HG03175 (cell line): Measurements from ENCODE around the gene CCDC13.

Experiments
- ATAC-seq: cut with Tn5 transposase; IDR thresholded peaks from one replicate; pipeline ENCODE4 v1.9.1; 2021; ENCODE audit warnings: mild to moderate bottlenecking, moderate library complexity; ENCODE audit not compliant: unreplicated experiment

The CCDC13 gene

DNA sequence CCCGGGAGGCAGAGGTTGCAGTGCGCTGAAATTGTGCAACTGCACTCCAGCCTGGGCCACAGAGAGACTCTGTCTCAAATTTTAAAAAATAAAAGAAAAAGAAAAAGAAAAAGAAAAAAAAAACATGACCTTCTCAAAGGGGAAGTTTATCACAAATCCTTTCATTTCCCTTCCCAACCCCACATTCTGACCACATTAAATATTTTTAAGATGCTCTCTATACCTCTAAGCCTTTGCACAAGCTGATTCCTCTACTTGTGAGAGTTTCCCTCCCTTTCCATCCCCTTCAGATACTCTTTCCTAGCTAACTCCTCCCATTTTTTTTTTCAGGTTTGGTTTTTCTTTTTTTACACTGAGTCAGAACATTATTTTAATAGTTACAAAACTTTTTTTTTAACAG lies 27.2 kb upstream of the CCDC13 start:
- ATAC-seq = no peak

GRCh38 chr3:42799376-42799775 lies 26.3 kb upstream of the CCDC13 start:
- ATAC-seq = no peak

DNA sequence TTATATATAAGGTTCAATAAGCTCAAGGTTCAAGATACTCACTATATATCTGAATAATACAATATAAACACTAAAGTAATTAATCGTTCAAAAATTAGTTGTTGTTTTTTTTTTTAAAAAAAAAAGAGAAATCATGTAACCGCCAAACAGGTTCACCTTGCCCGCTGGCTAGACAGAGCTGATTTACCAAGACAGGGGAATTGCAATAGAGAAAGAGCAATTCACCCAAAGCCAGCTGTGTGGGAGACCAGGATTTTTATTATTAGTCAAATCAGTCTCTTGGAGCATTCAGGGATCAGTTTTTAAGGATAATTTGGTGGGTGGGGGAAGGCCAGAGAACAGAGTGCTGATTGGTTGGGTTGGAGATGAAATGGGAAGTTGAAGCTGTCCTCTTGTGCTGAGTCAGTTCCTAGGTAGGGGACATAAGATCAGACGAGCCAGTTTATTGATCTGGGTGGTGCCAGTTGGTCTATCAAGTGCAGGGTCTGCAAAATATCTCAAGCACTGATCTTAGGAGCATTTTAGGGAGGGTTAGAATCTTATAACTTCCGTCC lies 23.4 kb upstream of the CCDC13 start:
- ATAC-seq = no peak

GRCh38 chr3:42795621-42796181 lies 22.6 kb upstream of the CCDC13 start:
- no peak for ATAC-seq

GRCh38 chr3:42790714-42791229 lies 17.7 kb upstream of the CCDC13 start:
- no peak for ATAC-seq

GRCh38 chr3:42786631-42787030 lies 13.6 kb upstream of the CCDC13 start:
- no peak for ATAC-seq

DNA sequence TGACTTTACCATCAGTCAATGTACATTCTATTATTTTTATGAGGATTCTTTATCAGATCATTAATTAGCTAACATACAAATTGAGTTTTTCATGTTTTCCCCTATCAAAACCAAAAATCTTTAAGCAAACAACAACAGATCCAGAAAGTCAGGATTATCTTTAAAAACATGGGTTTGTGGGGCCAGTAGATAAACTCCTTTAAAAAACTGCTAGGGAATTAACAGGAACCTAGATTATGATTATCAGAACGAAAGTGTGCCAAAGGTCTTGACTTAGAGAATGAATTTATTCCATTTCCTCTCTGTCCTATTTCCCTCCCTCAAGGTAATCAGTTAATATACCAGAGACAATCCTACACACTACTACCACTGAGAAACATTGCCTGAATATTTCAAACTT lies 13.2 kb upstream of the CCDC13 start:
- no peak for ATAC-seq

GRCh38 chr3:42780892-42781700 lies 8.0 kb upstream of the CCDC13 start:
- peak; percentile 65 for ATAC-seq

DNA sequence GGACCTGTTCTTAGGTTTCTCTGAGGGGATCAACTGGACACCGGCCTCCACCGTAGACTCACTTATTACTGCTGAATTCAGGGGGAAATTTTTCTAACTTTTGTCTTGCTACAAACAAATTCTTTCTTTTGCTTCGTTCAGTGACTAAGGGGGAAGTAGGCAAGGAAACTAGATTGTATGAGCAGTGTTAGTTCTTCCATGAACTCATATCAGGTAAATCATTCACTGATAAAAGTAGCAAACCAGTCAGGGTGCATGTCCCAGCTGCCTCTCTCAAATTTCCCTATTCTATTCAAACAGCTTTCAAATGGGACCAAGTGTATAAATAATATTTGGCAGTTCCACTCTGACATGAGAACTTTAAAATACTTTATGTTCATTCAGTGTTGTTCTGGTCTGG lies 7.3 kb upstream of the CCDC13 start:
- ATAC-seq = no peak

DNA sequence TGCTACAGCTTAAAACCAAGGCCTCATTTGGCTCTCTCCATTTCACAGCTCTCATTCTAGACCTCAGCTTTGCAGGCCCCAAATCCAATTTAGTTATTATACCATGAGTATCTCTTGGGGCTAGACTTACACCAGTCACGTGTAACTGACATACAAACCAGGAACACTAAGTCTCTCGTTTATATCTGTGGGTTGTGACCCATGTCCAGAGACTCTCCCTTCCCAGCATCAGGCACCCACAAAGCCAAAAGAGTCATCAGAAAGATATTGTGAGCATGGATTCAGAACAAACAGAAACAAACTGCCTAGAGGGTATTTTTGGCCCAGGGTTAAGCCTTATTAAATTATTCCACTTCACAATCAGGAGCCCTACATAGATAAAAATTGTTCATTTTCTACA lies 5.6 kb upstream of the CCDC13 start:
- ATAC-seq = no peak

DNA sequence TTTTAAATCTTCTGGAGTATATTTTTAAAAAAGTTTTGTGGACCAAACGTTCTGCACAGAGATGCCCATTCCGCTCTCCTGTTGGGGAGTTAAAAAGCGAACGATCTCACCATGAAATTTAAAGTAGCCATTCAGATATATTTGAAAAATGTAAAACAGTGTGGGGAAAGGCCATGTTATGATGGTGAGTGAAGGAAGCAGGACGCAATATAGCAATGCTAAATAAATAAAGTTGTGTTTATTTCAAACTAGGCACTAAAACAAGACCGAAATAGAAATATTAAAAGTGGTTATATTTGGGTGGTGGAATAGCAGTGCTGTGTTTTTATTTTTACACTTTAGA lies 327 bp upstream of the CCDC13 start:
- ATAC-seq = no peak

- ATAC-seq = no peak
These were observed 1.8 kb downstream of the CCDC13 start for GRCh38 chr3:42771271-42771670.

DNA sequence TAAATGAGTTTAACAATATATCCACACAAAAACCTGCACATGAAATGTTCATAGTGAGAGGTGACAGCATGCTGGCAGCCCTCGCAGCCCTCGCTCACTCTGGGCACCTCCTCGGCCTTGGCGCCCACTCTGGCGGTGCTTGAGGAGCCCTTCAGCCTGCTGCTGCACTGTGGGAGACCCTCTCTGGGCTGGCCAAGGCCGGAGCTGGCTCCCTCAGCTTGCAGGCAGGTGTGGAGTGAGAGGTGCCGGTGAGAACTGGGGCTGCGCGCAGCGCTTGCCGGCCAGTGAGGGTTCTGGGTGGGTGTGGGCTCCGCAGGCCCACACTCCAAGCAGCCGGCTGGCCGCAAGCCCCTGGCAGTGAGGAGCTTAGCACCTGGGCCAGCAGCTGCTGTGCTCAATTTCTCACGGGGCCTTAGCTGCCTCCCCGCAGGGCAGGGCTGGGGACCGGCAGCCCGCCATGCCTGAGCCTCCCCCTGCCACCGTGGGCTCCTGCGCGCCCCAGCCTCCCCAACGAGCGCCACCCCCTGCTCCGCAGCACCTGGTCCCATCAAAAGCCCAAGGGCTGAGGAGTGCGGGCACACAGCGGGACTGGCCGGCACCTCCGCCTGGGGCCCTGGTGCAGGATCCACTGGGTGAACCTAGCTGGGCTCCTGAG lies 3.4 kb downstream of the CCDC13 start:
- no peak for ATAC-seq

GRCh38 chr3:42764561-42765295 lies 8.3 kb downstream of the CCDC13 start:
- ATAC-seq = no peak

DNA sequence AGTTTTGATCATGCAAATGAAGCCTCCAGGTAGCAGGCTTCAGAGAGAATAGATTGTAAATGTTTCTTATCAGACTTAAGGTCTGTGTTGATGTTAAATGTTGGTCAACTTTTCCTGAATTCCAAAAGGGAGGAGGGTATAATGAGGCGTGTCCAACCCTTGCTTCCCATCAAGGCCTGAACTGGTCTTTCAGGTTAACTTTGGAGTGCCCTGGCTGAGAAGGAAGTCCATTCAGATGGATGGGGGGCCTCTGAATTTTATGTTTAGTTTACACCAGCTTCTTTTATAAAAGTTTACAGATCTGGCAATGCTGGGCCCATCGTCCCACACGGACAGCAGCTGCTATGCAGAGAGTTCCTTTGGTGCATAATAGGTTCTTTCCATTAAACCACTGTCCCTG lies 8.9 kb downstream of the CCDC13 start:
- ATAC-seq = no peak

GRCh38 chr3:42763021-42763420 lies 10.0 kb downstream of the CCDC13 start:
- ATAC-seq = no peak

- ATAC-seq = no peak
These were observed 10.9 kb downstream of the CCDC13 start for GRCh38 chr3:42762046-42762724.

DNA sequence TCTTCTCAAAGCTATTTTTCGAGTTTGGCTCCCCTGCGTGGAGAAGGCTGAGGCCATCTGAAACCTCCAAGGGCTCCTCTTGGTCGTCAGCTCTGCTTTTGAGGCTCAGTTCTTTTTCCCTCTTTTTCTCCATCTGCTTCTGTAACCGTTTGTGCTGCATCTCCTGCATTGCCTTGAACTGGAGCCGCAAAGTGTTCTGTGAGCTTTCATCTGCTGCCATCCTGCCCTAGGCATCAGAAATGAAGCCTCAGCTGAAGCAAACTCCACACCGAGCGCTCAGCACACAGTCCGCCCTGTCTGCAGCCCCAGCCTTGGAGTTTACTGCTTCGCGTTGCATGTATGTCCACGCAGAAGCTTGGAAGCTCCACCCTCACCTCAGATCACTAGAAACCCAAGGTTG lies 14.9 kb downstream of the CCDC13 start:
- ATAC-seq = no peak

DNA sequence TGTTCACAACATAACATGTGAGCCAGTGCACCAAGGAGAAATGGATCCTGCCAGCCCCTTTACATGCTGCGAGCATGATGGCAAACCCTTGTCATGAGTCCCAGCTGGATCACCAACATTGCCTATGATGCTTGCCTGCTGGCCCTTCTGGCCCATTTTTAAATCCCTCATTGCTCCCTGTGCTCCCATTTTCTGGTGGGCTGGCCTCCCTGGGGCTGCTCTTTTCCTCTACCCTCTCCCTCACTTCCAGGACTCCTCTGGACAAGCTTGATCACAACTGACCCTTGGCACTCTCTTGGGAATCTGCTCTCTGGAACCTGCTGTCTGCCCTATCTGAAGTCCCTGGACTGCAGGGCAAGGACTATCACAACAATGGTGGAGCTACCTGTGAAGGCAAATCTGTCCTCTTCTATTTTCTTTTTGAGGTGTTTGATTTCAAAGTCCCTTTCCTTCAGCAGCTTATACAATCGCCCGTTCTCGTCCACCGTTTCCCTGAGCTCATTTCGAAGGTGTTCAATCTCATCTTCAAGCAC lies 16.3 kb downstream of the CCDC13 start:
- no peak for ATAC-seq
